ENCODE results near the gene SNX17.

SNX17 gene

GRCh38 chr2:27376866-27377617 lies 6.6 kb downstream of the SNX17 start:
- DNase-seq (ENCODE audit: low spot score), result no peak
- Mint-ChIP-seq H3K27ac (no peak overlapping the region), H3K4me3 (no peak overlapping the region), H3K9me3 (no peaks in the 10 kb centered on the region), H3K4me1 (ENCODE audit: low read depth) (peaks cover 27% of the 10 kb centered on the region), H3K27me3 (ENCODE audit: low read depth) (no peaks in the 10 kb centered on the region), H3K36me3 (ENCODE audit: low read depth) (peaks cover 57% of the 10 kb centered on the region)

- Mint-ChIP-seq H3K9me3 (no peaks in the 10 kb centered on the region), H3K4me1 (ENCODE audit: low read depth) (peaks cover 22% of the 10 kb centered on the region), H3K27ac (no peak overlapping the region), H3K36me3 (ENCODE audit: low read depth) (peaks cover 56% of the 10 kb centered on the region), H3K4me3 (no peak overlapping the region), H3K27me3 (ENCODE audit: low read depth) (no peaks in the 10 kb centered on the region)
- DNase-seq (ENCODE audit: low spot score), result no peak
These were observed 7.2 kb downstream of the SNX17 start for GRCh38 chr2:27377618-27378095.

GRCh38 chr2:27378096-27378808 lies 7.8 kb downstream of the SNX17 start:
- Mint-ChIP-seq H3K36me3 (ENCODE audit: low read depth) (peaks cover 50% of the 10 kb centered on the region), H3K4me3 (no peak overlapping the region), H3K27ac (no peak overlapping the region), H3K9me3 (no peaks in the 10 kb centered on the region), H3K4me1 (ENCODE audit: low read depth) (peaks cover 17% of the 10 kb centered on the region), H3K27me3 (ENCODE audit: low read depth) (no peaks in the 10 kb centered on the region)
- no peak for DNase-seq (ENCODE audit: low spot score)

- H3K27me3 Mint-ChIP-seq (ENCODE audit: low read depth), result no peaks in the 10 kb centered on the region
- DNase-seq (ENCODE audit: low spot score), result no peak
- no peaks in the 10 kb centered on the region for H3K9me3 Mint-ChIP-seq
- peaks cover 17% of the 10 kb centered on the region for H3K4me1 Mint-ChIP-seq (ENCODE audit: low read depth)
- peak overlapping the region; percentile 95 for H3K27ac Mint-ChIP-seq
- H3K36me3 Mint-ChIP-seq (ENCODE audit: low read depth), result peaks cover 51% of the 10 kb centered on the region
- H3K4me3 Mint-ChIP-seq, result peak overlapping the region; percentile 91
These were observed 8.4 kb downstream of the SNX17 start for GRCh38 chr2:27378809-27379290.

- peaks cover 17% of the 10 kb centered on the region for H3K4me1 Mint-ChIP-seq (ENCODE audit: low read depth)
These were observed 9.0 kb downstream of the SNX17 start for GRCh38 chr2:27379383-27379835.

GRCh38 chr2:27379836-27380625 lies 9.6 kb downstream of the SNX17 start:
- Mint-ChIP-seq H3K4me1 (ENCODE audit: low read depth) (peaks cover 17% of the 10 kb centered on the region), H3K27ac (peak overlapping the region; percentile 95), H3K4me3 (peak overlapping the region; percentile 91), H3K36me3 (ENCODE audit: low read depth) (peaks cover 52% of the 10 kb centered on the region), H3K27me3 (ENCODE audit: low read depth) (no peaks in the 10 kb centered on the region), H3K9me3 (no peaks in the 10 kb centered on the region)
- no peak for DNase-seq (ENCODE audit: low spot score)

More at GRCh38 chr2:27379383-27379835, 9.0 kb downstream of the SNX17 start:
- Mint-ChIP-seq H3K27ac (peak overlapping the region; percentile 95), H3K4me3 (peak overlapping the region; percentile 91), H3K27me3 (ENCODE audit: low read depth) (no peaks in the 10 kb centered on the region), H3K9me3 (no peaks in the 10 kb centered on the region), H3K36me3 (ENCODE audit: low read depth) (peaks cover 53% of the 10 kb centered on the region)
- DNase-seq (ENCODE audit: low spot score), result no peak

- peaks cover 55% of the 10 kb centered on the region for H3K36me3 Mint-ChIP-seq (ENCODE audit: low read depth)
- peak within 1 kb of the TSS; percentile 95 for H3K27ac Mint-ChIP-seq
- DNase-seq (ENCODE audit: low spot score), result peak; percentile 91
- H3K9me3 Mint-ChIP-seq, result no peaks in the 10 kb centered on the region
- peak within 1 kb of the TSS; percentile 91 for H3K4me3 Mint-ChIP-seq
- H3K27me3 Mint-ChIP-seq (ENCODE audit: low read depth), result no peaks in the 10 kb centered on the region
- peaks cover 17% of the 10 kb centered on the region for H3K4me1 Mint-ChIP-seq (ENCODE audit: low read depth)
These were observed 10.5 kb downstream of the SNX17 start, which contains the start of gene ZNF513 for GRCh38 chr2:27380626-27381545. Gene ZNF513 (minus strand): TSS chr2:27380734. CDS start chr2:27380526, 208 bp downstream.

- no peaks in the 10 kb centered on the region for H3K9me3 Mint-ChIP-seq
- DNase-seq (ENCODE audit: low spot score), result no peak
- H3K4me1 Mint-ChIP-seq (ENCODE audit: low read depth), result peaks cover 17% of the 10 kb centered on the region
- H3K4me3 Mint-ChIP-seq, result peak overlapping the region; percentile 83
- no peaks in the 10 kb centered on the region for H3K27me3 Mint-ChIP-seq (ENCODE audit: low read depth)
- H3K36me3 Mint-ChIP-seq (ENCODE audit: low read depth), result peaks cover 50% of the 10 kb centered on the region
- H3K27ac Mint-ChIP-seq, result peak overlapping the region; percentile 94
These were observed 11.3 kb downstream of the SNX17 start for GRCh38 chr2:27381577-27382181.

- no peak for DNase-seq (ENCODE audit: low spot score)
- peaks cover 21% of the 10 kb centered on the region for H3K4me1 Mint-ChIP-seq (ENCODE audit: low read depth)
- peak overlapping the region; percentile 47 for H3K4me3 Mint-ChIP-seq
- no peaks in the 10 kb centered on the region for H3K27me3 Mint-ChIP-seq (ENCODE audit: low read depth)
- H3K9me3 Mint-ChIP-seq, result no peaks in the 10 kb centered on the region
- peak overlapping the region; percentile 80 for H3K27ac Mint-ChIP-seq
- peaks cover 29% of the 10 kb centered on the region for H3K36me3 Mint-ChIP-seq (ENCODE audit: low read depth)
These were observed 20.6 kb downstream of the SNX17 start for GRCh38 chr2:27390822-27391679.

GRCh38 chr2:27393225-27393624 lies 22.8 kb downstream of the SNX17 start:
- Mint-ChIP-seq H3K36me3 (ENCODE audit: low read depth) (peaks cover 30% of the 10 kb centered on the region), H3K4me1 (ENCODE audit: low read depth) (peaks cover 28% of the 10 kb centered on the region), H3K27ac (peak overlapping the region; percentile 58), H3K27me3 (ENCODE audit: low read depth) (no peaks in the 10 kb centered on the region), H3K9me3 (no peaks in the 10 kb centered on the region), H3K4me3 (no peak overlapping the region)
- no peak for DNase-seq (ENCODE audit: low spot score)

GRCh38 chr2:27398962-27399361 lies 28.5 kb downstream of the SNX17 start:
- H3K36me3 Mint-ChIP-seq (ENCODE audit: low read depth), result peaks cover 27% of the 10 kb centered on the region
- H3K27ac Mint-ChIP-seq, result peak overlapping the region; percentile 63

More at GRCh38 chr2:27398962-27399361, 28.5 kb downstream of the SNX17 start:
- no peaks in the 10 kb centered on the region for H3K9me3 Mint-ChIP-seq
- peaks cover 26% of the 10 kb centered on the region for H3K4me1 Mint-ChIP-seq (ENCODE audit: low read depth)
- no peak for DNase-seq (ENCODE audit: low spot score)
- H3K4me3 Mint-ChIP-seq, result no peak overlapping the region
- H3K27me3 Mint-ChIP-seq (ENCODE audit: low read depth), result no peaks in the 10 kb centered on the region
